GM19099 (cell line): ENCODE measurements around the gene NTSR2.

Source experiments
- POLR2A ChIP-seq: IDR thresholded peaks from 3 replicates; pipeline ENCODE4 v1.6.1; 2011; ENCODE audit warnings: low read depth; ENCODE audit not compliant: insufficient read length; ENCODE audit errors: extremely low read depth

The NTSR2 gene

GRCh38 chr2:11685906-11686470, 16.0 kb upstream of the NTSR2 start:
- no peak for TF ChIP-seq POLR2A

GRCh38 chr2:11684894-11685460, 15.0 kb upstream of the NTSR2 start:
- TF ChIP-seq POLR2A, result no peak

GRCh38 chr2:11683966-11684365, 14.0 kb upstream of the NTSR2 start:
- no peak for TF ChIP-seq POLR2A

- no peak for TF ChIP-seq POLR2A
Measured at GRCh38 chr2:11683476-11683875, 13.5 kb upstream of the NTSR2 start.

GRCh38 chr2:11682590-11682915, 12.6 kb upstream of the NTSR2 start:
- TF ChIP-seq POLR2A, result no peak

- no peak for TF ChIP-seq POLR2A
Measured at GRCh38 chr2:11681722-11682589, 12.0 kb upstream of the NTSR2 start.

- TF ChIP-seq POLR2A, result no peak
Measured at GRCh38 chr2:11680901-11681721, 11.1 kb upstream of the NTSR2 start.

- no peak for TF ChIP-seq POLR2A
Measured at GRCh38 chr2:11680182-11680900, 10.3 kb upstream of the NTSR2 start.

GRCh38 chr2:11679486-11680181, 9.6 kb upstream of the NTSR2 start:
- no peak for TF ChIP-seq POLR2A

- no peak for TF ChIP-seq POLR2A
Measured at GRCh38 chr2:11679016-11679415, 9.0 kb upstream of the NTSR2 start.

- no peak for TF ChIP-seq POLR2A
Measured at GRCh38 chr2:11678306-11678960, 8.4 kb upstream of the NTSR2 start.

GRCh38 chr2:11677136-11678055, 7.4 kb upstream of the NTSR2 start:
- TF ChIP-seq POLR2A, result no peak

GRCh38 chr2:11676640-11677039, 6.6 kb upstream of the NTSR2 start:
- TF ChIP-seq POLR2A, result no peak
